ENCODE data around the gene ACTL7B. TPM values are rescaled to one million over a fixed set of nuclear protein-coding genes. Genes with fewer than 3 reads are reported as not detected.

Gene ACTL7B
- total and polyA plus RNA-seq, 7 donors, result 0.27 TPM; not detected in 6

DNA sequence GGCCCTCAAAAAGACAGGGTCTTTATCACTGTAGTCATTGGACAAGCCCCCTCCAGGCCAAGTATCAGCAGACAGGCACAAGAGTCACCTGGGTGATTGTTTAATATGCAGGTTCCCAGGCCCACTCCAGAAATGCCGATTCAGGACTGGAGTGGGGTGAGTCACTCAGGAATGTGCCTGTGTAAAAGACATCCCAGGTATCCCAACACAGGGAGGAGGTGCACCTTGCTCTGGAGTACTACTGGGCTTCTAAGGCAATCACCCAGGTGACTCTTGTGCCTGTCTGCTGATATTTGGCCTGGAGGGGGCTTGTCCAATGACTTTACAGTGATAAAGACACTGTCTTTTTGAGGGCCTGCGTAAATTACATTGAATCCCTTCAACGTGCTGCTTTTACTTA, 40.6 kb downstream of the ACTL7B start:
- Histone ChIP-seq H3K27ac (no peak overlapping the region), H3K4me1 (no peaks in the 10 kb centered on the region), H3K4me3 (no peak overlapping the region), H3K27me3 (no peaks in the 10 kb centered on the region), H3K36me3 (no peaks in the 10 kb centered on the region), H3K9me3 (no peaks in the 10 kb centered on the region)
- DNase-seq, result no peak
- 71 to 85% methylated on average over 3 of the region's 3 CpGs for WGBS, 2 donors
- intact Hi-C loops (cut with DNase I), result no loop called here
- TF ChIP-seq, protein P1, sequence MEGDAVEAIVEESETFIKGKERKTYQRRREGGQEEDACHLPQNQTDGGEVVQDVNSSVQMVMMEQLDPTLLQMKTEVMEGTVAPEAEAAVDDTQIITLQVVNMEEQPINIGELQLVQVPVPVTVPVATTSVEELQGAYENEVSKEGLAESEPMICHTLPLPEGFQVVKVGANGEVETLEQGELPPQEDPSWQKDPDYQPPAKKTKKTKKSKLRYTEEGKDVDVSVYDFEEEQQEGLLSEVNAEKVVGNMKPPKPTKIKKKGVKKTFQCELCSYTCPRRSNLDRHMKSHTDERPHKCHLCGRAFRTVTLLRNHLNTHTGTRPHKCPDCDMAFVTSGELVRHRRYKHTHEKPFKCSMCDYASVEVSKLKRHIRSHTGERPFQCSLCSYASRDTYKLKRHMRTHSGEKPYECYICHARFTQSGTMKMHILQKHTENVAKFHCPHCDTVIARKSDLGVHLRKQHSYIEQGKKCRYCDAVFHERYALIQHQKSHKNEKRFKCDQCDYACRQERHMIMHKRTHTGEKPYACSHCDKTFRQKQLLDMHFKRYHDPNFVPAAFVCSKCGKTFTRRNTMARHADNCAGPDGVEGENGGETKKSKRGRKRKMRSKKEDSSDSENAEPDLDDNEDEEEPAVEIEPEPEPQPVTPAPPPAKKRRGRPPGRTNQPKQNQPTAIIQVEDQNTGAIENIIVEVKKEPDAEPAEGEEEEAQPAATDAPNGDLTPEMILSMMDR (IDR thresholded peaks at IDR 0.05), result no peak
- TF ChIP-seq POLR2AphosphoS5 (IDR thresholded peaks at IDR 0.05) (no peak), POLR2A (IDR thresholded peaks at IDR 0.05) (no peak), EP300 (IDR thresholded peaks at IDR 0.05) (no peak)

DNA sequence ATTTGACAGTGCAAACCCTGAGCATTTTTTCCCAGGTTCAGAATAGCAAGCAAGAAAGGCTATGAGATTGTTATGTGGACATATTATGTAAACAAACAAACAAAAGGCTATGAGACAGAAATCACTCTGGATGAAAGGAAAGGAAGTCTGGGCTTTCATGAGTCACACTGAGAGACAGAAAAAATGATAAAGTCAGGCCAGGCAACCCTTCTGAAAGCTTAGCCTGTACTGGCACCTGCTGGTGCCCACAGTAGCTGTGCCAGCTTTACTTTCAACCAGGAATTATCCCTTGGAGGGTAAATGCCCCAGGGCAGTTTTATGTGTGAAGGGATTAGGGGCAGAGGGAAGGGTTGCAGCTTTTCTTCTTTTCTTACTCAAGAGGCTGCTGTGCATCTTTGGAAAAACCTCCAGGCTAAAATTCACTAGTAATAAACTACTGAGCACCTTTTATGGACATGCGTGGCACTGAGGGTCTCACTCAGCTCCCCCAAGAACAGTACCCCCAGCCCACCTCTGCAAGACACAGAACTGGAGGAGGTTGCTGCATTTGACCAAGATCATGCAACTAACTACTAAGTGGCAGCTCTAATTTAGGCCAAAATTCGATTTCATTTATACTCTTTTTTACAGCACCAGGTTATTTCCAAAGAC, 41.7 kb downstream of the ACTL7B start:
- H3K36me3 ChIP-seq, result no peaks in the 10 kb centered on the region
- intact Hi-C loops (cut with DNase I), result no loop called here

GRCh38 chr9:108812396-108813025, 43.3 kb downstream of the ACTL7B start:
- H3K27ac ChIP-seq, result no peak overlapping the region

More for the DNA sequence above, 41.7 kb downstream of the ACTL7B start:
- no peak for DNase-seq
- H3K27ac ChIP-seq, result no peak overlapping the region
- 74 to 93% methylated on average over 2 of the region's 2 CpGs for WGBS, 2 donors
- H3K9me3 ChIP-seq, result no peaks in the 10 kb centered on the region
- no peaks in the 10 kb centered on the region for H3K27me3 ChIP-seq
- H3K4me1 ChIP-seq, result no peaks in the 10 kb centered on the region
- TF ChIP-seq POLR2A (IDR thresholded peaks at IDR 0.05), result no peak
- TF ChIP-seq, protein P1 (IDR thresholded peaks at IDR 0.05), result no peak
- TF ChIP-seq EP300 (IDR thresholded peaks at IDR 0.05), result no peak
- no peak for TF ChIP-seq POLR2AphosphoS5 (IDR thresholded peaks at IDR 0.05)
- H3K4me3 ChIP-seq, result no peak overlapping the region

GRCh38 chr9:108811944-108812343, 43.8 kb downstream of the ACTL7B start:
- Histone ChIP-seq H3K9me3 (no peaks in the 10 kb centered on the region), H3K36me3 (no peaks in the 10 kb centered on the region), H3K4me3 (no peak overlapping the region), H3K4me1 (no peaks in the 10 kb centered on the region), H3K27me3 (no peaks in the 10 kb centered on the region), H3K27ac (no peak overlapping the region)
- WGBS, 2 donors, result 73 to 83% methylated on average over 1 of the region's 1 CpG
- no peak for TF ChIP-seq POLR2AphosphoS5 (IDR thresholded peaks at IDR 0.05)
- TF ChIP-seq EP300 (IDR thresholded peaks at IDR 0.05), result no peak
- no peak for TF ChIP-seq POLR2A (IDR thresholded peaks at IDR 0.05)
- TF ChIP-seq, protein P1 (IDR thresholded peaks at IDR 0.05), result no peak
- intact Hi-C loops (cut with DNase I), result no loop called here
- DNase-seq, result no peak

More at GRCh38 chr9:108812396-108813025, 43.3 kb downstream of the ACTL7B start:
- no peak overlapping the region for H3K4me3 ChIP-seq
- TF ChIP-seq POLR2AphosphoS5 (IDR thresholded peaks at IDR 0.05), result no peak
- no peak for TF ChIP-seq EP300 (IDR thresholded peaks at IDR 0.05)
- TF ChIP-seq, protein P1 (IDR thresholded peaks at IDR 0.05), result no peak
- no peak for TF ChIP-seq POLR2A (IDR thresholded peaks at IDR 0.05)
- DNase-seq, result no peak
- H3K27me3 ChIP-seq, result no peaks in the 10 kb centered on the region
- intact Hi-C loops (cut with DNase I), result no loop called here
- no peaks in the 10 kb centered on the region for H3K4me1 ChIP-seq
- no peaks in the 10 kb centered on the region for H3K9me3 ChIP-seq
- H3K36me3 ChIP-seq, result no peaks in the 10 kb centered on the region
- 83 to 91% methylated on average over 8 of the region's 8 CpGs for WGBS, 2 donors
